Measurements from ENCODE around the gene CDHR4. TPM values are rescaled to one million over a fixed set of nuclear protein-coding genes. Genes with fewer than 3 reads are reported as not detected.
A peak's percentile ranks its signal among the peaks of the same experiment; 100 is the strongest.

Gene CDHR4
- total and polyA plus RNA-seq, 9 of the 15 experiments (the other 6 are each of a cell fraction or from before 2014, with no cell fraction given), result 0.21 TPM; not detected in 8

GRCh38 chr3:49785565-49786356, 13.9 kb downstream of the CDHR4 start:
- 2% methylated on average over 36 of the region's 50 CpGs for WGBS (ENCODE audit: insufficient coverage, low coverage, missing lambda C conversion rate)
- Histone ChIP-seq H3K79me2 (ENCODE audit: control insufficient read depth, insufficient read depth, low read length) (peaks cover 51% of the 10 kb centered on the region), H3K36me3 (ENCODE audit: control insufficient read depth, insufficient read depth, low read length) (peaks cover 26% of the 10 kb centered on the region; the same call in 2 of the 3 replicates), H2AFZ (ENCODE audit: low read depth, low read length) (peak overlapping the region; percentile 60), H3K9me3 (replicated peaks; ENCODE audit: control insufficient read depth, insufficient read depth, low read depth, low read length) (no peaks in the 10 kb centered on the region), H3K4me2 (ENCODE audit: insufficient read depth, low read length) (peak overlapping the region; percentile 90), H3K27me3 (ENCODE audit: control insufficient read depth in 2 of 2, insufficient read depth in 2 of 2, low read length in 2 of 2) (no peaks in the 10 kb centered on the region), H3K27ac (ENCODE audit: extremely low read depth, low read depth, low read length) (peak overlapping the region; percentile 84), H3K4me1 (replicated peaks in 1 of 2; ENCODE audit: control insufficient read depth in 2 of 2, insufficient read depth in 2 of 2, low read length in 2 of 2) (peaks cover 12 to 18% of the 10 kb centered on the region in 2 experiments; a peak in 4 of 5 replicates), H4K20me1 (replicated peaks; ENCODE audit: control insufficient read depth, insufficient read depth, low read length) (no peaks in the 10 kb centered on the region), H3K9ac (ENCODE audit: insufficient read depth in 1 of 2, low read depth in 2 of 2, low read length in 2 of 2) (peak overlapping the region; percentile 90 to 96), H3K4me3 (peak overlapping the region; percentile 84), H3K9me1 (ENCODE audit: control insufficient read depth, insufficient read depth, low read length) (no peaks in the 10 kb centered on the region)
- no TSS peak for BruUV-seq (replicated peaks)
- ATAC-seq (peak; percentile 67), DNase-seq (ENCODE audit: extremely low read depth in 1 of 4, low spot score in 3 of 4) (peak in 1 of 4 experiments; percentile 27), FAIRE-seq (no peak)
- ChIA-PET POLR2A (interaction anchor here (0.6 to 2.8 kb wide), 9 partner anchors 9 to 457 kb away, joined by 3 to 16 read pairs (median 4); partner anchors contain the start of genes DAG1 and INKA1), CTCF (ENCODE audit: low intra/inter-chr PET ratio) (no interaction called here)
- intact Hi-C loops (cut with micrococcal nuclease) (no loop called here), in situ Hi-C loops (cut with MboI) (no loop called here)
- no peak for TF ChIP-seq SMARCE1 (IDR thresholded peaks at IDR 0.05)
- no peak for TF ChIP-seq FOXA1 (IDR thresholded peaks at IDR 0.05; ENCODE audit: borderline replicate concordance)
- TF ChIP-seq ARHGAP35 (IDR thresholded peaks at IDR 0.05; ENCODE audit: partially characterized antibody), result no peak
- TF ChIP-seq SAP30 (IDR thresholded peaks at IDR 0.05; ENCODE audit: borderline replicate concordance, insufficient read depth, low read depth, low read length, poor library complexity, severe bottlenecking), result peak; percentile 37
- TF ChIP-seq MGA (IDR thresholded peaks at IDR 0.05), result no peak; the same call in 1 of the 2 replicates
- TF ChIP-seq CREB3 (tag; conservative IDR thresholded peaks at IDR 0.05; ENCODE audit: low read depth), result 0 out of 2 replicates have a peak, but pooled peaks have one; percentile 28
- TF ChIP-seq MYC (IDR thresholded peaks at IDR 0.05; ENCODE audit: low read depth, low read length), result no peak
- no peak for TF ChIP-seq MYC (CRISPR knock-in tag; IDR thresholded peaks at IDR 0.05; ENCODE audit: borderline replicate concordance, low read depth)
